Glomerular endothelial cell (primary cell): ENCODE results near the gene RPL7L1. TPM values are rescaled to one million over a fixed set of nuclear protein-coding genes. Genes with fewer than 3 reads are reported as not detected.
"Not testable (repeated sequence)": the region's sequence is repeated elsewhere in the genome, so short reads cannot be mapped to it uniquely, and the experiment has no call there.

Source experiments
- DNase-seq: peaks from one replicate; pipeline ENCODE4 v3.0.0-alpha.2; 2011; ENCODE audit warnings: low read depth, low spot score; ENCODE audit errors: extremely low read depth
- total RNA-seq: library from RNA; depleted of rRNA; stranded (reverse); fragments of >200 nt; gene quantifications from 2 replicates; pipeline ENCODE4 v1.2.3, GENCODE V29; 2015

The RPL7L1 gene
- total RNA-seq, 1 donor from 2014 or later: 93.3 TPM

GRCh38 chr6:42890311-42891198, 11.1 kb downstream of the RPL7L1 start:
- peak; percentile 69 for DNase-seq

DNA sequence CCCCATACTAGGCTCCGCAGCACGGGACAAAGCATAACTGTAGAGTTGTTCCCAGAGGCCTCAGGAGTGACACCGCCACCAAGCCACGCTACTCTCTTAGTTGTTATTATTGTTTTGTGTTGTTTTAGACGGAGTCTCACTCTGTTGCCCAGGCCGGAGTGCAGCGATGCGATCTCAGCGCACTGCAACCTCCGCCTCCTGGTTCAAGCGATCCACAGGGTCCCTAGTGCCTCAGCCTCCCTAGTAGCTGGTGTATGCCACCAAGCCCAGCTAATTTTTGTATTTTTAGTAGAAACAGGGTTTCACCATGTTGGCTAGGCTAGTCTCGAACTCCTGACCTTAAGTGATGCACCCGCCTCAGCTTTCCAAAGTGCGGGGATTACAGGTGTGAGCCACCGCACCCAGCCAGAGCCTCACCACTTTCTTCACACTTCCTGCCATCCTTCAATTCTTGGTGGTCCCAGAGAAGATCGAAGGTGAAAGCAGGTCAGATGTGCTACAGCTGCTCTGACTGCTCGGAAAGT, 11.8 kb downstream of the RPL7L1 start:
- no peak for DNase-seq

- not testable (repeated sequence) for DNase-seq
These were observed 14.8 kb downstream of the RPL7L1 start for GRCh38 chr6:42894041-42894828.

DNA sequence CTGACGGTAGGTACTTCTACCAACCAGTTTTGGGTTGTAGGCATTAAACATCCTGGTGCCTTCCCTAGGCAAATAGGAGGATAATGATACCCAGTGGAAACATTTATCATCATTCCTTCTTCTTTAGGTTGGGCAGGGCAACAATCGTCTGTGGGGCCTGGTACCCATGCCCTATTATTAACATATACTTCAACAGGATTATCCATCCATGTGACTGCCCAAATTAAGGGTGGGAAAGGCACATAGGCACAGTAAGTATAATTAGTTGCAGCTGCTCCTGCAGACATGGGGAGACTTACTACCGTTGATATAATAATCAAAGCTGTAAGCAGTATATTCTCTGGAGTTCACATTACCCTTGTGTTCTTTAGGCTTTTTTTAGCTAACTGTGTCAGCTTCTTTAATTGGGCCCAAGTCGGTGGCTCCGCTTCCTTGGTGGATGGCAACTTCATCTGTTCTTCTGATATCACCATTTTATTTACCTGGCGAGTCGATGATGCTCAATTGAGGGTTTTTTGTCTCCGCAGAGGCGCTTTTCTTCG, 16.8 kb downstream of the RPL7L1 start:
- DNase-seq: no peak

DNA sequence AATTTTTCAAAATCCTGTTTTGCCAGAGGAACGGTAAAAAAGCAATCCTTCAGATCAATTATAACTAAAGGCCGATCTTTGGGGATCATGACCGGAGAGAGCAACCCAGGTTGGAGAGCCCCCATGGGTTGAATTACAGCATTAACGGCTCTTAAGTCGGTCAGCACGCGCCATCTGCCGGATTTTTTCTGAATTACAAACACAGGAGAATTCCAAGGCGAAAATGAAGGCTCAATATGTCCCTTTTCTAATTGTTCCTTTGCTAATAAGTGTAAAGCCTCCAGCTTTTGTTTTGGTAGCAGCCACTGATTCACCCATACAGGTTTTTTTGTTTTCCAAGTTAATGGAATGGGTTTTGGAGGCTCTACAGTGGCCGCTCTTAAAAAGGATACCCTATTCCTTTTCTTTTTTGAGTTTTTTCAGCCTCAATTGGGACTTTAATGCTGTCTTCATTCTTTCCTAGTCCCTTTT, 19.5 kb downstream of the RPL7L1 start:
- DNase-seq: peak; percentile 57

- no peak for DNase-seq
These were observed 20.5 kb downstream of the RPL7L1 start for GRCh38 chr6:42899871-42900270.

- DNase-seq: peak; percentile 70
These were observed 22.1 kb downstream of the RPL7L1 start for GRCh38 chr6:42901538-42901957.

DNA sequence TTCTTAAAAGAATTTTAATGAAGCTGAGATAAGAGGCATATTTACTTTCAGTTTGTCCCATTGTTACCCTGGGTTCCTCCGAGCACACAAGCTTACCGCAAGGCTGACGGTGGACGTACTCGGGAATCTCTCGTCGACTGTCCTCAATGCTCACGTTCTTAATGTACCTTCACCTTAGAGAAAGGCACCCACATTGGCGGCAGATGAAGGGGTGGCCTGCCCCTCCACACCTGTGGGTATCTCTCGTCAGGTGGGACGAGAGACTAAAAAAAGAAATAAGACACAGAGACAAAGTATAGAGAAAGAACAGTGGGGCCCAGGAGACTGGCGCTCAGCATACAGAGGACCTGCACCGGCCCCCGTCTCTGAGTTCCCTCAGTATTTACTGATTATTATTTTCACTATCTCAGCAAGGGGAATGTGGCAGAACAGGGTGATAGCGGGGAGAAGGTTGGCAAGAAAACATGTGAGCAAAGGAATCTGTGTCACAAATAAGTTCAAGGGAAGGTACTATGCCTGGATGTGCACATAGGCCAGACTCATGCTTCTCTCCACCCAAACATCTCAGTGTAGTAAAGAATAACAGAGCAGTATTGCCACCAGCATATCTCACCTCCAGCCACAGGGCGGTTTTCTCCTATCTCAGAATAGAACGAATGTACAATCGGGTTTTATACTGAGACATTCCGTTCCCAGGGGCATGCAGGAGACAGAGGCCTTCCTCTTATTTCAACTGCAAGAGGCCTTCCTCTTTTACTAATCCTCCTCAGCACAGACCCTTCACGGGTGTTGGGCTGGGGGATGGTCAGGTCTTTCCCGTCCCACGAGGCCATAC, 23.2 kb downstream of the RPL7L1 start:
- DNase-seq: not testable (repeated sequence)

GRCh38 chr6:42904467-42904866, 25.1 kb downstream of the RPL7L1 start:
- no peak for DNase-seq

- no peak for DNase-seq
These were observed 27.9 kb downstream of the RPL7L1 start for GRCh38 chr6:42907336-42907735.

GRCh38 chr6:42909835-42910234, 30.4 kb downstream of the RPL7L1 start:
- DNase-seq: no peak

DNA sequence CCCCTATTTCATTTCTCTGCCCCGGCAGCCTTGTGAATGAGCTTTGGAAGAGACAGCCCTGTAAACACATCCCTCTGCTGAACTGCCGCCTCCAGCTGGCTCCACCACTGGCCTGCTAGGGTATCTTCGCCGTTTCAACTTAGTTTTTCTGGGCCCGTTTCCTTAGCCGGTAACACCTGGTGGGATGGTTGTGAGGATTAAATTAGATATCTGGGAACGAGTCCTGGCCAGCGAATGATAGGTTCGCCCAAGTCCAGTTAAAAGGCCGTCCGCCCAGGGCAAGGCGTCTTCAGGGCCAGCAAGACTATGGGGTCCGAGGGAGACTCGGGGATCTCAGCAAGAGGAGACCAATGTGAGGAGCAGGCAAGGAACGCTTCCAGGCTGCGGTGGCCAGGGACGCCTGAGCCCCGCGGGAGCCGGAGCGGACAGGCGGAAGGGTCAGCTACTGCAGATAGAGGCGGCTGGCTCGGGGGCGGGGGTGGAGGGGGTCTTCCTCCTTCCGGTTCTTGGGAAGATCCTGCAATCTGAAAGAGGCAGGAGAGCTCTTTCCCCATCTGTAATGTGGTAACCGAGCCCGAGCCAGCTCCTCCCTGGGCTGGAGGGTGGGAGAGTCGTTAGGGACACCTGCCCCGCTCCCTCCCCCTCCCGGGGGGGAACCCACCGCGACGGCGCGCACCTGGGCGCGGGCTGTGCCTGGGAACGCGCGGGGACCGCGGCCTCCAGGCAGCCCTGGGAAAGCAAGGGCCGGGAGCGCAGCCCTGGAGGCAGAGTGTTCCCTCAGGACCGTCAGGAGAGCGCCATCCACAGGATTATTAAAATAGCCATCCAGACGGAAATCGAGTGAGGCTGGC, 32.0 kb downstream of the RPL7L1 start:
- DNase-seq: no peak

DNA sequence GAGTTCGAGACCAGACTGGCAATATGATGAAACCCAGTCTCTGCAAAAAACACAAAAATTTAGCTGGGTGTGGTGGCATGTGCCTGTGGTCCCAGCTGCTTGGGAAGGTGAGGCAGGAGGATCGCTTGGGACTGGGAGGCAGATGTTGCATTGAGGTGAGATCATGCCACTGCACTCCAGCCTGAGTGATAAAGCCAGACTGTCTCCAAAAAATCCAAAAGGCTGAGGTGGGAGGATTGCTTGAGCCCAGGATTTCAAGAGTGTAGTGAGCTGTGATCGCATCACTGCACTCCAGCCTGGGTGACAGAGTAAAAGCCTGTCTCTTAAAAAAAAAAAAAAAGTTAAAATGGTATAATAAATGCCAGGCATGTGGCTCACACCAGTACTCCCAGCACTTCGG, 35.1 kb downstream of the RPL7L1 start:
- DNase-seq: no peak

DNA sequence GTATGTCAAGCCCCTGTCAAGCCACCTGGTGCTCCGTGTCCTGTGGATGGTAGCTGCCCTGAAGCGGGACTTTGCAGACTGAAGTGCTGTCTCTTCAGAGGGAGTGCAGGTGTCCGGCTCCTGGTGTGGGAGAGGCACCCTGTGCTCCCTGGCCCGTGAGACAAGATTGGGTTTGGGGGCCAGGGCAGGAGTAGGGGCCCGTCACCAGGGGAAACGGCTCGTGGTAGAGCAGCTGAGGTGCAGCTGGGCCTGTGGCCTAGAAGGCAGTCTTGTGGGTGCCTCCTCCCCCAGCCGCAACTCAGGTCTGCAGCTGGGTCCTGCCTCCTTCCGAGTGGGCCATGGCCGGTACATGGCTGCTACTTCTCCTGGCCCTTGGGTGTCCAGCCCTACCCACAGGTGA, 36.3 kb downstream of the RPL7L1 start, which contains the start of gene PTCRA:
TSS of gene PTCRA (plus strand) at position 322 of the 400 bp plus-strand sequence. CDS start at position 339, 17 bp downstream.
- no peak for DNase-seq

DNA sequence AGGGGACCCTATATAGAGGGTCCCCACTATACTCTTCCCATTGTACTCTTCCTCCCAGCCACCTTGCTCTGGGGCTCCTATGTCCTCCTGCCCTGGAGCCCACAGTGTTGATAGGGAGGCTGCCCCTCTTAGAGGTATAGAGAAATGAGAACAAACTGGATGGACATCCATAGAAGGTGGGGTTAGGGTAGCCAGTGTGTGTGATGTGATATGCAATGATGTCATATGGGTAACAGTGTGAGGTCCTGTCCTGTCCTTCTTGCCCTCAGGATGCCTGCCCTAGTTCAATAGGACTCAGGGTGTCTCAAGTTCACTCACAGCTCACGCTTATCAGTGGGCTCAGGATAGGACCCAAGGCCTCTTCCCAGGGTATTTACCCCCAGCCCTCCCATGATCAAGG, 36.9 kb downstream of the RPL7L1 start:
- DNase-seq: no peak

DNA sequence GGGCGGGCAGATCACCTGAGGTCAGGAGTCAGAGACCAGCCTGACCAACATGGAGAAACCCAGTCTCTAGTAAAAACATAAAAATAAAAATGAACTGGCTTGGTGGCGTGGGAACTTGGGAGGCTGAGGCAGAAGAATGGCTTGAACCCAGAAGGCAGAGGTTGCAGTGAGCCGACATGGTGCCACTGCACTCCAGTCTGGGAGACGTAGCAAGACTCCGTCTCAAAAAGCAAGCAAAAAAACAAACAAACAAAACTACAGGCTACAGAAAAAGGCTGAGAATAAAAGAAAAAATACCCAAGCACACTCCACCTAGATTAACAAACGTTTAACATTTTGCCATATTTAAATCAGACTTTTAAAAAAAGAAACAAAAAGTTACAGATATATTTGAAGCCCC, 42.4 kb downstream of the RPL7L1 start:
- no peak for DNase-seq

- no peak for DNase-seq
These were observed 44.2 kb downstream of the RPL7L1 start for GRCh38 chr6:42923666-42924065.

GRCh38 chr6:42925248-42925857, 45.9 kb downstream of the RPL7L1 start:
- no peak for DNase-seq
